Endodermal cell (in vitro differentiated cells): ENCODE measurements around the gene HEY2. TPM values are rescaled to one million over a fixed set of nuclear protein-coding genes. Genes with fewer than 3 reads are reported as not detected.

Experiments used
- DNase-seq: peaks from one replicate; pipeline ENCODE4 v3.0.0-alpha.2; 2017
- H3K27ac ChIP-seq: 2 replicates; pipeline ENCODE4 v1.5.1; 2013; ENCODE audit warnings: mild to moderate bottlenecking, low read depth, low read length, moderate library complexity
- H3K27me3 ChIP-seq: 2 replicates; pipeline ENCODE4 v1.6.1; 2013; ENCODE audit warnings: mild to moderate bottlenecking, low read length, moderate library complexity; ENCODE audit not compliant: insufficient read depth, control insufficient read depth, poor library complexity, severe bottlenecking
- H3K36me3 ChIP-seq: 2 replicates; pipeline ENCODE4 v1.7.0; 2013; ENCODE audit warnings: mild to moderate bottlenecking, low read length, moderate library complexity; ENCODE audit not compliant: control insufficient read depth, insufficient read depth
- H3K4me1 ChIP-seq: one replicate; pipeline ENCODE4 v1.7.0; 2013; ENCODE audit warnings: low read length; ENCODE audit not compliant: control insufficient read depth, insufficient read depth
- H3K4me3 ChIP-seq: 2 replicates; pipeline ENCODE4 v1.5.1; 2013; ENCODE audit warnings: mild to moderate bottlenecking, low read length, moderate library complexity
- H3K9ac ChIP-seq: 2 replicates; pipeline ENCODE4 v1.6.1; 2013; ENCODE audit warnings: mild to moderate bottlenecking, low read length, moderate library complexity; ENCODE audit not compliant: poor library complexity, severe bottlenecking; ENCODE audit errors: extremely low read depth
- H3K9me3 ChIP-seq: 2 replicates; pipeline ENCODE4 v1.6.1; 2013; ENCODE audit warnings: mild to moderate bottlenecking, low read length, moderate library complexity; ENCODE audit not compliant: control insufficient read depth
- H3K27ac Mint-ChIP-seq: 2 replicates; pipeline ENCODE4 v1.8.0; 2020; ENCODE audit warnings: mixed read lengths
- H3K27me3 Mint-ChIP-seq: 2 replicates; pipeline ENCODE4 v1.8.0; 2021; ENCODE audit warnings: mild to moderate bottlenecking, mixed read lengths; ENCODE audit not compliant: insufficient read depth
- H3K36me3 Mint-ChIP-seq: 2 replicates; pipeline ENCODE4 v1.8.0; 2020; ENCODE audit warnings: low read depth, mixed read lengths
- H3K4me1 Mint-ChIP-seq: 2 replicates; pipeline ENCODE4 v1.8.0; 2020; ENCODE audit warnings: mixed read lengths
- H3K4me3 Mint-ChIP-seq: 2 replicates; pipeline ENCODE4 v1.8.0; 2020; ENCODE audit warnings: mild to moderate bottlenecking, moderate library complexity, mixed read lengths
- H3K9me3 Mint-ChIP-seq: 2 replicates; pipeline ENCODE4 v1.8.0; 2020; ENCODE audit warnings: mild to moderate bottlenecking, mixed read lengths
- CTCF ChIP-seq: fragments of 200-600 bp; sonication (generic); conservative IDR thresholded peaks from 2 replicates; pipeline ENCODE4 v1.5.0; 2021; ENCODE audit warnings: antibody characterized with exemption, mild to moderate bottlenecking
- WGBS, 2 experiments: methylation state at CpG; one replicate each; pipeline versions ENCODE4 v1.1.5 to v1.1.7; 2013; ENCODE audit warnings: missing lambda C conversion rate in 2 of 2, mixed read lengths in 1 of 2; ENCODE audit not compliant: insufficient coverage in 1 of 2, insufficient read length in 1 of 2; 5-methylcytosine and 5-hydroxymethylcytosine counted together
- total RNA-seq, 2 donors: library from RNA; stranded (reverse); fragmentation: NEBNext Ultra II Directional in 1 of 2; extraction: Animal tissue kit (Norgen Biotek cat#: 25700) in 1 of 2; gene quantifications; 2 replicates in 1 of 2; 3 replicates in 1 of 2; pipeline ENCODE4 v1.2.1, GENCODE V29; 2021

The HEY2 gene
- total RNA-seq, 2 donors from 2014 or later = 2.3 to 4.3 TPM

- Mint-ChIP-seq H3K4me1 (peaks cover 37% of the 10 kb centered on the region), H3K4me3 (peak overlapping the region; percentile 83), H3K27ac (peak overlapping the region; percentile 86), H3K36me3 (no peaks in the 10 kb centered on the region), H3K9me3 (no peaks in the 10 kb centered on the region), H3K27me3 (peaks cover 25% of the 10 kb centered on the region)
- Histone ChIP-seq H3K4me1 (peaks cover 5% of the 10 kb centered on the region), H3K9ac (peak overlapping the region; percentile 61), H3K9me3 (no peaks in the 10 kb centered on the region), H3K36me3 (no peaks in the 10 kb centered on the region), H3K4me3 (peak overlapping the region; percentile 94), H3K27me3 (peaks cover 54% of the 10 kb centered on the region), H3K27ac (no peak overlapping the region)
- WGBS, 2 experiments = 0 to 12% methylated on average over 5 of the region's 5 CpGs
- no peak for DNase-seq
- no peak for TF ChIP-seq CTCF
These were observed 3.4 kb upstream of the HEY2 start for GRCh38 chr6:125746019-125746414.

DNA sequence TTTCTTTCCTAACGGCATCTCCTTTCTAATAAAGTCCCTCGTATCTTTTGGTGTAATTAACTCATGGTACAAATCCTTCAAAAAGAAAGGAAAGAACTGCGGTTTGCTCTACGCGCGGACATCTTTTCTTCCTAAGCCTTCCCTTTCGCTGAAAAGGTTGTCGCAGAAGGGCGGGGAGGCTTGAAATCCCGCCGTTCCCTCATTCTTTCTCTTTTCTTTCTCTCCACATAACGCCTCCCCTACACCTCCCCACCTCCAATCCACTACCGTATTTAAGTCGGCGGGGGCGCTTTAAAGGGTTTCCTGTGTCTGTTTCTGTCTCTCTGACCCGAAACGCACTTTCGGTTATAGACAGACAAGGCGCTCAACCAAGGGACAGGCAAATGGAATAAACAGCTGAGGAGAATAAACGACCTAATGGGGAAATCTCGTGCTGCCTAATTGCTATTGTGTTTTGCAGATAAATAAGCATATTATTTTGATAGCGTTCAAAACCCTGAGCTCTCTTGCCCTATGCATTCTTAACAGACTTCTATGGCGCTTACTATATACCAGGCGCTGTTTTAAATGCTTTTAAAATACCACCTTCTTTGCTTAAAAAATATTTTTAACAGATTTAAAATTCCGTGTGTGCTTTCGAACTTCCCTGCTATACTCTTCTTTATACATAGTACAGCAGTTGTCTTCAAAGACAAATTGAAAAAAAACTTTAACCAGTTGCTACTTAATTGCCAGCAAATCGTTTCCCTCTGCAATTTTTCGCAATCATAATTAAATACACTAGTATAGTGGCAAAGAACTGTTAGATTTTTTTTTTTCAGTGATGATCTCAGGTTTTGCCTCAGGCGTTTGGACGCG is 2.5 kb upstream of the HEY2 start:
- no peak overlapping the region for H3K27ac ChIP-seq

More for the DNA sequence above, 2.5 kb upstream of the HEY2 start:
- Histone ChIP-seq H3K36me3 (no peaks in the 10 kb centered on the region), H3K9ac (peak overlapping the region; percentile 61), H3K9me3 (no peaks in the 10 kb centered on the region), H3K27me3 (peaks cover 61% of the 10 kb centered on the region), H3K4me3 (peak overlapping the region; percentile 94), H3K4me1 (peaks cover 5% of the 10 kb centered on the region)
- TF ChIP-seq CTCF = no peak
- peak; percentile 92 for DNase-seq
- 0 to 1% methylated on average over 18 to 32 of the region's 32 CpGs for WGBS, 2 experiments
- Mint-ChIP-seq H3K27ac (peak overlapping the region; percentile 86), H3K36me3 (no peaks in the 10 kb centered on the region), H3K4me1 (peaks cover 35% of the 10 kb centered on the region), H3K4me3 (peak overlapping the region; percentile 83), H3K27me3 (peaks cover 27% of the 10 kb centered on the region), H3K9me3 (no peaks in the 10 kb centered on the region)
